ENCODE results near the gene MYO18B.

Gene MYO18B

GRCh38 chr22:25833676-25834075 lies 91.7 kb downstream of the MYO18B start:
- no peak overlapping the region for H3K4me2 ChIP-seq (ENCODE audit: low read depth, low read length)
- H3K9me2 ChIP-seq (replicated peaks; ENCODE audit: insufficient read depth, low read length): no peaks in the 10 kb centered on the region
- H3K36me3 ChIP-seq (replicated peaks; ENCODE audit: insufficient read depth, low read length): no peaks in the 10 kb centered on the region
- no peak overlapping the region for H3K27ac ChIP-seq (ENCODE audit: low read length)
- no peak overlapping the region for H3K9ac ChIP-seq (ENCODE audit: low read length)
- no peak for DNase-seq
- no peaks in the 10 kb centered on the region for H3K9me3 ChIP-seq (replicated peaks; ENCODE audit: insufficient read depth, low read length)
- H3K4me1 ChIP-seq (ENCODE audit: low read length): no peaks in the 10 kb centered on the region
- H4K20me1 ChIP-seq (ENCODE audit: insufficient read depth, low read length): no peaks in the 10 kb centered on the region
- TF ChIP-seq EZH2phosphoT487 (IDR thresholded peaks at IDR 0.05; ENCODE audit: low read length) (no peak), CTCF (IDR thresholded peaks at IDR 0.05; ENCODE audit: low read length) (no peak), EZH2 (optimal IDR thresholded peaks at IDR 0.05; ENCODE audit: low read depth, low read length) (no peak)
- no peak overlapping the region for H3K4me3 ChIP-seq (ENCODE audit: low read length)
- no peaks in the 10 kb centered on the region for H3F3A ChIP-seq (ENCODE audit: insufficient read depth, low read length)
- no peak overlapping the region for H2AFZ ChIP-seq (ENCODE audit: low read length)
- no peaks in the 10 kb centered on the region for H3K79me2 ChIP-seq (ENCODE audit: low read length)
- peaks cover 55% of the 10 kb centered on the region for H3K27me3 ChIP-seq (replicated peaks; ENCODE audit: insufficient read depth, low read length)

GRCh38 chr22:25834490-25834889 lies 92.5 kb downstream of the MYO18B start:
- Histone ChIP-seq H3K79me2 (ENCODE audit: low read length) (no peaks in the 10 kb centered on the region), H3K27me3 (replicated peaks; ENCODE audit: insufficient read depth, low read length) (peaks cover 51% of the 10 kb centered on the region), H3K9me3 (replicated peaks; ENCODE audit: insufficient read depth, low read length) (no peaks in the 10 kb centered on the region), H2AFZ (ENCODE audit: low read length) (no peak overlapping the region), H3K9me2 (replicated peaks; ENCODE audit: insufficient read depth, low read length) (no peaks in the 10 kb centered on the region), H4K20me1 (ENCODE audit: insufficient read depth, low read length) (no peaks in the 10 kb centered on the region), H3K4me2 (ENCODE audit: low read depth, low read length) (no peak overlapping the region), H3K4me1 (ENCODE audit: low read length) (no peaks in the 10 kb centered on the region), H3F3A (ENCODE audit: insufficient read depth, low read length) (no peaks in the 10 kb centered on the region), H3K4me3 (ENCODE audit: low read length) (no peak overlapping the region), H3K36me3 (replicated peaks; ENCODE audit: insufficient read depth, low read length) (no peaks in the 10 kb centered on the region), H3K27ac (ENCODE audit: low read length) (no peak overlapping the region), H3K9ac (ENCODE audit: low read length) (no peak overlapping the region)
- no peak for DNase-seq
- TF ChIP-seq CTCF (IDR thresholded peaks at IDR 0.05; ENCODE audit: low read length) (no peak), EZH2phosphoT487 (IDR thresholded peaks at IDR 0.05; ENCODE audit: low read length) (no peak), EZH2 (optimal IDR thresholded peaks at IDR 0.05; ENCODE audit: low read depth, low read length) (no peak)

- Histone ChIP-seq H4K20me1 (ENCODE audit: insufficient read depth, low read length) (no peaks in the 10 kb centered on the region), H3K9me2 (replicated peaks; ENCODE audit: insufficient read depth, low read length) (no peaks in the 10 kb centered on the region), H3K4me2 (ENCODE audit: low read depth, low read length) (no peak overlapping the region), H3K36me3 (replicated peaks; ENCODE audit: insufficient read depth, low read length) (no peaks in the 10 kb centered on the region), H2AFZ (ENCODE audit: low read length) (no peak overlapping the region), H3K27me3 (replicated peaks; ENCODE audit: insufficient read depth, low read length) (peaks cover 46% of the 10 kb centered on the region), H3K79me2 (ENCODE audit: low read length) (no peaks in the 10 kb centered on the region), H3K4me1 (ENCODE audit: low read length) (no peaks in the 10 kb centered on the region), H3K4me3 (ENCODE audit: low read length) (no peak overlapping the region), H3K9me3 (replicated peaks; ENCODE audit: insufficient read depth, low read length) (no peaks in the 10 kb centered on the region), H3K9ac (ENCODE audit: low read length) (no peak overlapping the region), H3F3A (ENCODE audit: insufficient read depth, low read length) (no peaks in the 10 kb centered on the region), H3K27ac (ENCODE audit: low read length) (no peak overlapping the region)
- no peak for DNase-seq
- no peak for TF ChIP-seq EZH2phosphoT487 (IDR thresholded peaks at IDR 0.05; ENCODE audit: low read length)
- no peak for TF ChIP-seq CTCF (IDR thresholded peaks at IDR 0.05; ENCODE audit: low read length)
- no peak for TF ChIP-seq EZH2 (optimal IDR thresholded peaks at IDR 0.05; ENCODE audit: low read depth, low read length)
Measured at GRCh38 chr22:25835348-25835747, 93.4 kb downstream of the MYO18B start.
